ENCODE data around the gene TDG.

TDG gene

DNA sequence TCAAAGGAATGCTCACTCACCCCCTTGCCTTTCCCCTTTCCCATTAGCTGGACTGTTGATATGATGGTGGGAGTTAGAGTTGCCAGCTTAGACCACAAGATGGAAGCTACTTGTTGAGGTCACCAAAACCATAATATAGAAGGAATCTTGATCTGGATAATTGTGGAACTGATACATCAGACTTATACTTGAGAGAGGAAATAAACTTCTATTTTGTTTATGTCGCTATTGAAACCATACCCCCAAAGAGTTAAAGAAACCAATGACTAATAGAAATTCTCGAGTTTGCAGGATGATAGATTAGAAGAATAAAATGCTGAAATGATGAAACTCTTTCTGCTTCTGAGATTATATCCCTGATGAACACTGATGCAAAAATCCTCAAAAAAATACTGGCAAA is 37.9 kb downstream of the TDG start:
- DNase-seq, result no peak
- Histone ChIP-seq H3K9me3 (replicated peaks; ENCODE audit: insufficient read depth, low read length) (no peaks in the 10 kb centered on the region), H3K9me2 (replicated peaks; ENCODE audit: insufficient read depth, low read length) (no peaks in the 10 kb centered on the region), H3K27ac (ENCODE audit: low read length) (no peak overlapping the region), H4K20me1 (ENCODE audit: insufficient read depth, low read length) (no peaks in the 10 kb centered on the region), H3K79me2 (ENCODE audit: low read length) (no peaks in the 10 kb centered on the region), H3K4me3 (ENCODE audit: low read length) (no peak overlapping the region), H3K36me3 (replicated peaks; ENCODE audit: insufficient read depth, low read length) (no peaks in the 10 kb centered on the region), H3K4me2 (ENCODE audit: low read depth, low read length) (no peak overlapping the region), H3K27me3 (replicated peaks; ENCODE audit: insufficient read depth, low read length) (no peaks in the 10 kb centered on the region), H3F3A (ENCODE audit: insufficient read depth, low read length) (no peaks in the 10 kb centered on the region), H2AFZ (ENCODE audit: low read length) (no peak overlapping the region), H3K4me1 (ENCODE audit: low read length) (no peaks in the 10 kb centered on the region), H3K9ac (ENCODE audit: low read length) (no peak overlapping the region)
- TF ChIP-seq CTCF (IDR thresholded peaks at IDR 0.05; ENCODE audit: low read length) (no peak), EZH2phosphoT487 (IDR thresholded peaks at IDR 0.05; ENCODE audit: low read length) (no peak), EZH2 (optimal IDR thresholded peaks at IDR 0.05; ENCODE audit: low read depth, low read length) (no peak)

GRCh38 chr12:104006929-104007328 is 41.3 kb downstream of the TDG start:
- H3K79me2 ChIP-seq (ENCODE audit: low read length), result no peaks in the 10 kb centered on the region
- no peak for DNase-seq
- no peaks in the 10 kb centered on the region for H3K9me2 ChIP-seq (replicated peaks; ENCODE audit: insufficient read depth, low read length)
- H3K4me1 ChIP-seq (ENCODE audit: low read length), result no peaks in the 10 kb centered on the region
- H3K27ac ChIP-seq (ENCODE audit: low read length), result no peak overlapping the region
- H4K20me1 ChIP-seq (ENCODE audit: insufficient read depth, low read length), result no peaks in the 10 kb centered on the region
- no peaks in the 10 kb centered on the region for H3K27me3 ChIP-seq (replicated peaks; ENCODE audit: insufficient read depth, low read length)
- H3K9ac ChIP-seq (ENCODE audit: low read length), result no peak overlapping the region
- no peak for TF ChIP-seq EZH2 (optimal IDR thresholded peaks at IDR 0.05; ENCODE audit: low read depth, low read length)
- H3F3A ChIP-seq (ENCODE audit: insufficient read depth, low read length), result no peaks in the 10 kb centered on the region
- H3K36me3 ChIP-seq (replicated peaks; ENCODE audit: insufficient read depth, low read length), result no peaks in the 10 kb centered on the region
- no peaks in the 10 kb centered on the region for H3K9me3 ChIP-seq (replicated peaks; ENCODE audit: insufficient read depth, low read length)
- no peak overlapping the region for H3K4me2 ChIP-seq (ENCODE audit: low read depth, low read length)
- H2AFZ ChIP-seq (ENCODE audit: low read length), result no peak overlapping the region
- H3K4me3 ChIP-seq (ENCODE audit: low read length), result no peak overlapping the region

GRCh38 chr12:104010121-104010520 is 44.4 kb downstream of the TDG start:
- no peaks in the 10 kb centered on the region for H4K20me1 ChIP-seq (ENCODE audit: insufficient read depth, low read length)
- no peak overlapping the region for H3K27ac ChIP-seq (ENCODE audit: low read length)
- no peak overlapping the region for H3K4me3 ChIP-seq (ENCODE audit: low read length)
- H3K9ac ChIP-seq (ENCODE audit: low read length), result no peak overlapping the region
- H2AFZ ChIP-seq (ENCODE audit: low read length), result no peak overlapping the region
- no peaks in the 10 kb centered on the region for H3K9me3 ChIP-seq (replicated peaks; ENCODE audit: insufficient read depth, low read length)
- H3K4me2 ChIP-seq (ENCODE audit: low read depth, low read length), result no peak overlapping the region
- DNase-seq, result no peak
- no peaks in the 10 kb centered on the region for H3K9me2 ChIP-seq (replicated peaks; ENCODE audit: insufficient read depth, low read length)
- H3K36me3 ChIP-seq (replicated peaks; ENCODE audit: insufficient read depth, low read length), result no peaks in the 10 kb centered on the region
- TF ChIP-seq EZH2phosphoT487 (IDR thresholded peaks at IDR 0.05; ENCODE audit: low read length) (no peak), CTCF (IDR thresholded peaks at IDR 0.05; ENCODE audit: low read length) (no peak), EZH2 (optimal IDR thresholded peaks at IDR 0.05; ENCODE audit: low read depth, low read length) (no peak)
- H3F3A ChIP-seq (ENCODE audit: insufficient read depth, low read length), result no peaks in the 10 kb centered on the region
- H3K79me2 ChIP-seq (ENCODE audit: low read length), result no peaks in the 10 kb centered on the region
- no peaks in the 10 kb centered on the region for H3K27me3 ChIP-seq (replicated peaks; ENCODE audit: insufficient read depth, low read length)
- no peaks in the 10 kb centered on the region for H3K4me1 ChIP-seq (ENCODE audit: low read length)

DNA sequence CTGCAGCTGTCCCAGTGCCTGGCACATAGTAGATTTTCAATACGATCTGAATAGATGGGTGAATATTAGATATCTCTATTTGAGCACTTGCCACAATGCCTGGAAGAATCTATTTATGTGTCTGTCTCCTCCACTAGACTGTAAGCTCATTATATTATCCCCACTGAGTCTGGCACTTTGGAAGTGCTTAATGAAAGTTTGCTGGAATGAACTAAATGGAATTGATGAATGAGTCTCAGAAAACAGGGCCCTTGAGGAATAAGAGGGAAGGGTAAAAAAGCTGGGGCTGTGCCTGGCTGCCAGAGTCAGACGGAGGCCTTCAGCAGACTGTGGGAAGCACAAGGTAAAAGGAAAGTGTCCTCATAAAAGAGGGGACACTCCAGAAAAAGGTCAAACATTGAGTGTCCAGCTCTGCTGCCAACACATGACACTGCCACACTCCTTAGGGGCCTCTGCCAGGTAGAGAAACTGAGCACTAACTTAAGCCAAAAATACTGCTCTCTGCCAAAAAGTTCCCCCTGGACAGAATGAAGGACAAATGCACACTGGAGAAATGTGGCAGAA is 45.0 kb downstream of the TDG start:
- no peak overlapping the region for H3K4me3 ChIP-seq (ENCODE audit: low read length)
- no peaks in the 10 kb centered on the region for H3K9me2 ChIP-seq (replicated peaks; ENCODE audit: insufficient read depth, low read length)
- H3K9me3 ChIP-seq (replicated peaks; ENCODE audit: insufficient read depth, low read length), result no peaks in the 10 kb centered on the region
- no peak overlapping the region for H3K4me2 ChIP-seq (ENCODE audit: low read depth, low read length)
- DNase-seq, result no peak
- H3F3A ChIP-seq (ENCODE audit: insufficient read depth, low read length), result no peaks in the 10 kb centered on the region
- H3K4me1 ChIP-seq (ENCODE audit: low read length), result no peaks in the 10 kb centered on the region
- H3K79me2 ChIP-seq (ENCODE audit: low read length), result no peaks in the 10 kb centered on the region
- no peak overlapping the region for H3K9ac ChIP-seq (ENCODE audit: low read length)
- H4K20me1 ChIP-seq (ENCODE audit: insufficient read depth, low read length), result no peaks in the 10 kb centered on the region
- no peak for TF ChIP-seq CTCF (IDR thresholded peaks at IDR 0.05; ENCODE audit: low read length)
- TF ChIP-seq EZH2phosphoT487 (IDR thresholded peaks at IDR 0.05; ENCODE audit: low read length), result no peak
- TF ChIP-seq EZH2 (optimal IDR thresholded peaks at IDR 0.05; ENCODE audit: low read depth, low read length), result no peak
- H3K36me3 ChIP-seq (replicated peaks; ENCODE audit: insufficient read depth, low read length), result no peaks in the 10 kb centered on the region
- no peak overlapping the region for H3K27ac ChIP-seq (ENCODE audit: low read length)
- no peak overlapping the region for H2AFZ ChIP-seq (ENCODE audit: low read length)
- H3K27me3 ChIP-seq (replicated peaks; ENCODE audit: insufficient read depth, low read length), result no peaks in the 10 kb centered on the region
